ENCODE results near the gene IQSEC1.
A peak's percentile ranks its signal among the peaks of the same experiment; 100 is the strongest.

IQSEC1 gene

DNA sequence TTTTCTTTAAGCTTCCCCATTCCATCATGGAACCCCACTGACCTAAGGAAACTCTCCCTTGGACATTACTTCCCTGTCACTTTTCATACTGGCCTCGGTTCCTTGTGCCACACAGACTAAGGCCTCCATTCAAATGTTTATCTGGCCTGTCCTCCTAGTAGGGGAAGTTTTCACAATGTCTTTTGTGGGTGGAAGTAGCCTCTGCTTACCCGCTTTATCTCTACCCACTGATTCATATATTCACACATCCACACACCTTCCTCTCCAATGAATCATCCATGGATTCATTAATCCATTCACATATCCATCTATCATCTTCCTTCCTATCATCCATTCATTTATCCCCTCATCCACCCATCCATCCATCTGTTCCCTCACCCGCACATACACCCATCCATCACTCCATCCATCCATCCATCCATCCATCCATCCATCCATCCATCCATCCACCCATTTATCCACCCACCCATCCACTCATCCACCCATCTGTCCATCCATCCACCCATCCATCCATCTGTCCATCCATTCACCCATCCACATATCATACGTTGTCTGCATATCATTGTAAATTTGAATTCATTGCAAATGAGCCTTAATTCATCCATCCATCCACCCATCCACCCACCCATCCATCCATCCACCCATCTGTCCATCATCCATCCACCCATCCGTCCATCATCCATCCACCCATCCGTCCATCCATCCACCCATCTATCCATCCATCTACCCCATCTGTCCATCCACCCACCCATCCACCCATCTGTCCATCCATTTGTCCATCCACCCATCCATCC lies 49.1 kb downstream of the IQSEC1 start:
- H3K4me3 ChIP-seq (ENCODE audit: low read depth, low read length): no peak overlapping the region
- no peak for DNase-seq (ENCODE audit: low read depth)
- TF ChIP-seq, protein P1, sequence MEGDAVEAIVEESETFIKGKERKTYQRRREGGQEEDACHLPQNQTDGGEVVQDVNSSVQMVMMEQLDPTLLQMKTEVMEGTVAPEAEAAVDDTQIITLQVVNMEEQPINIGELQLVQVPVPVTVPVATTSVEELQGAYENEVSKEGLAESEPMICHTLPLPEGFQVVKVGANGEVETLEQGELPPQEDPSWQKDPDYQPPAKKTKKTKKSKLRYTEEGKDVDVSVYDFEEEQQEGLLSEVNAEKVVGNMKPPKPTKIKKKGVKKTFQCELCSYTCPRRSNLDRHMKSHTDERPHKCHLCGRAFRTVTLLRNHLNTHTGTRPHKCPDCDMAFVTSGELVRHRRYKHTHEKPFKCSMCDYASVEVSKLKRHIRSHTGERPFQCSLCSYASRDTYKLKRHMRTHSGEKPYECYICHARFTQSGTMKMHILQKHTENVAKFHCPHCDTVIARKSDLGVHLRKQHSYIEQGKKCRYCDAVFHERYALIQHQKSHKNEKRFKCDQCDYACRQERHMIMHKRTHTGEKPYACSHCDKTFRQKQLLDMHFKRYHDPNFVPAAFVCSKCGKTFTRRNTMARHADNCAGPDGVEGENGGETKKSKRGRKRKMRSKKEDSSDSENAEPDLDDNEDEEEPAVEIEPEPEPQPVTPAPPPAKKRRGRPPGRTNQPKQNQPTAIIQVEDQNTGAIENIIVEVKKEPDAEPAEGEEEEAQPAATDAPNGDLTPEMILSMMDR (IDR thresholded peaks at IDR 0.05; ENCODE audit: insufficient read depth, low read depth, low read length, missing control alignments): no peak

DNA sequence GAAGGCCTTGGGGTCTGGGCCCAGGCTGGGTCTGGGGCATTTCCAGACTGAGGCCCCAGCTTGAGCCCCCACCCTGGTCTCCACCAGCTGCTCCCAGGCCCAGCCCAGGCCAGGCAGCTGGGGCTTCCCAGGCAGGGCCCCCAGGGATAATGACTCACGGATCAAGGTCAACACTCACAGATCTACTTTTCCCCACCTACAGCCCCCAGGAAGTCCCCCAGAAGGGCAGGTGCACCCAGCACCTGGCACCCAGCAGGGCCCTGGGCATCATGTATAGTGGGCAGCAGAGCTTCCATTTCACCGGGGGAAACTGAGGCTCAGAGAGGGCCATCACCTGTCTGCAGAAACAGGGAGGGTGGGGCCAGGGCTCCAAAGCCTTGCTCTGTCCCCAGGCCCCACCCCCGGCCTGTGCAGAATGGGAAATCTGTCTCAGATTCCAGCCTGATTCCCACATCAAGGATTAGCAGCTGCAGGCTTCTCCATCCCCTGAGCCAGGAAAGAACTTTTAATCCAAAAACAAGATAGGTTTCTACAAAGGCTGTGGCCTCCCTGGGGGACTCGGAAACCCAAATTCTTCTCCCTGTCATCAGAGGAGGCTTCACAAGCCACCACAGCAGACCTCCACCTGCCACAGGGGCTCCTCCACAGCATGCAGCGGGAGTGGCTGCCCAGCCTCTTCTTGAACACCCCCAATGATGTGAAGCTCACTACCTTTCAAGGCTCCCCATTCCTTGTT lies 49.8 kb downstream of the IQSEC1 start:
- peak; percentile 48 for DNase-seq (ENCODE audit: low read depth)
- TF ChIP-seq, protein P1 (IDR thresholded peaks at IDR 0.05; ENCODE audit: insufficient read depth, low read depth, low read length, missing control alignments): no peak
- H3K4me3 ChIP-seq (ENCODE audit: low read depth, low read length): no peak overlapping the region; the same call in 1 of the 2 replicates

DNA sequence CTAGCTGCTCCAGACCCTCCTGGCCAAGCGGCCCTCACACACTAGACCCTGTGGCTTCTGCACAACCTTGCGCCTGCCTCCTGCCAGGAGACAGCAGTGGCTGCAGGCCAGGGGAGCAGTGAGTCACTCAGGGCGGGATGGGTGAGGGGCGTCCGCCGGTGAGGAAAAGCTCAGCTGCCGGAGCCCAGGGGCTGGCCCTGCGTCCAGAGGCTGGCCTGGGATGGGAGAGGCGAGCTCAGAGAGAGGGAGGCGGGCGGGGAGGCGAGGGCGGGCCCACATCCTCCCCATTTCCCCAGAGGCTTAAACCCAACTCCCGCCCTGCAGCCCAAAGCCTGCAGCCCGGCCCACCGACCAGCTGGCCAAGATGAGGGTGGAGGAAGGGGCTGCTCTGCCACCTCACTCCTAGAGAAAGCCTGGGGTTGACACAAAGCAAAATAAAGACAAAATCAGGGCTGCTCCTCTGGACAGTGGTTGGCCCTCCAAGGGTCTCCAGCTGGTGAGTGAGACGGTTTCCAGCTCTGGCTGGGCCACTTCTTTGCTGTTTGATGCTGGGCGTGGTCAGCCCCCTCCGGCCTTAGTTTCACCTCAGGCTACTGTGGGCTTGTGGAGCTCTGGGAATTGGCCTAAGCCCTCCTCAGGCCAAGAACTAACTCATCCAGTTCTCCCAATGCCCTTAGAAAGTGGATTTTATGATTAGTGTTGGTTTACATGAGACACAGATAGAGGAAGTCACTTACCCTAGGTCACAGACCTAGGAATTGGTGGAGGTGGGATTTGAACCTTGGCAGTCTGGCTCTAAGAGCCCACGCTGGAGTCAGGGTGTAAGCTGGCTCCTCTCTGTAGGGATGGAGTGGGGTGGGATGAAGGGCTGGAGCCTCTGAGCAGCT lies 50.6 kb downstream of the IQSEC1 start:
- peak overlapping the region; percentile 73 for H3K4me3 ChIP-seq (ENCODE audit: low read depth, low read length)
- TF ChIP-seq, protein P1 (IDR thresholded peaks at IDR 0.05; ENCODE audit: insufficient read depth, low read depth, low read length, missing control alignments): no peak
- peak; percentile 58 for DNase-seq (ENCODE audit: low read depth)

DNA sequence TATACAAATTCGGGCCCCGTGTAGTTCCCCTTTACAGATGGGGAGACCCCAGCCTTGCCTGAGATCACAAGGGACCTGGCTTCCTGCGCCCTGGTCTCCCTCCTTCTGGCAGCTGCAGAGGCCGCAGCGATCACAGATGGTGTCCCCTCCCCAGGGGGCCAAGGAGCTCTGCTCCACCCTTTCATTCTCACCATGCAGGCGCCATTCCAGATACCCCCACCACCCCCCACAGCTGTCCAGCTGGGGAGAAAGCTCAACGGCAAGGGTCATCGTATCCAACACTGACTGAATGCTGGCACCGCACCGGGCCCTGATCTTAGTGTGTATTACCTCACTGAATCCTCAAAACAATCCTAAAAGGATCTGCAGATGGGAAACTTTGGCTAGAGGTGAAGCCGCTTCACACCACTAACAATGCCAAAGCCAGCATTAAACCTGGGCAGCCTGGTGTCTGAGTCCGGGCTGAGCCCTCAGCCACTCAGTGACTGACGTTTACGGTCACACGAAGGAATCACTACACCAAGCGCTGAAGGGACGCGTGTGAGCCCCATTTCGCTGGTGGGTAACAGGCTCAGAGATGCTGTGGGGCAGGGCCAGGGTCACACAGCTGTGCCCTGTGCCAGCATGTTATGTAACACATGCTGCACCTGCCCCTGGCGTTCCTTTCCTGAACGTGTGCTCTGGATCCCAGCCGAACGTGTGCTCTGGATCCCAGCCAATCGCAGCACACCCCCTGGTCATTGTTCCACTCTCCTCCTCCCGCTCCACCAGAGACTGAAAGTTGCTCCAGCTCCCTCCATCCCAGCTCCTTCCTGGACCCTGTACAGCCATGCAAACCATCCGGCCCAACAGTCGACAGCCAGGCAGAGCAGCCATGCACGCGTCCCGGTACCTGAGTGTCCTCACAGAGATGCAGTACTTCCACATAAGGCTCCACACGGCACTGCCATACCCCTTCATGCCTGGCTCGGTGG lies 51.8 kb downstream of the IQSEC1 start:
- H3K4me3 ChIP-seq (ENCODE audit: low read depth, low read length): peak overlapping the region; percentile 73
- TF ChIP-seq, protein P1 (IDR thresholded peaks at IDR 0.05; ENCODE audit: insufficient read depth, low read depth, low read length, missing control alignments): no peak
- DNase-seq (ENCODE audit: low read depth): peak; percentile 58

GRCh38 chr3:13020159-13020750 lies 53.0 kb downstream of the IQSEC1 start:
- H3K4me3 ChIP-seq (ENCODE audit: low read depth, low read length): peak overlapping the region; percentile 73
- TF ChIP-seq, protein P1 (IDR thresholded peaks at IDR 0.05; ENCODE audit: insufficient read depth, low read depth, low read length, missing control alignments): no peak
- DNase-seq (ENCODE audit: low read depth): no peak

Measured in GM12865 (cell line).